ENCODE measurements around the gene IRS4. TPM values are rescaled to one million over a fixed set of nuclear protein-coding genes. Genes with fewer than 3 reads are reported as not detected.

IRS4 gene
- not detected for total RNA-seq

DNA sequence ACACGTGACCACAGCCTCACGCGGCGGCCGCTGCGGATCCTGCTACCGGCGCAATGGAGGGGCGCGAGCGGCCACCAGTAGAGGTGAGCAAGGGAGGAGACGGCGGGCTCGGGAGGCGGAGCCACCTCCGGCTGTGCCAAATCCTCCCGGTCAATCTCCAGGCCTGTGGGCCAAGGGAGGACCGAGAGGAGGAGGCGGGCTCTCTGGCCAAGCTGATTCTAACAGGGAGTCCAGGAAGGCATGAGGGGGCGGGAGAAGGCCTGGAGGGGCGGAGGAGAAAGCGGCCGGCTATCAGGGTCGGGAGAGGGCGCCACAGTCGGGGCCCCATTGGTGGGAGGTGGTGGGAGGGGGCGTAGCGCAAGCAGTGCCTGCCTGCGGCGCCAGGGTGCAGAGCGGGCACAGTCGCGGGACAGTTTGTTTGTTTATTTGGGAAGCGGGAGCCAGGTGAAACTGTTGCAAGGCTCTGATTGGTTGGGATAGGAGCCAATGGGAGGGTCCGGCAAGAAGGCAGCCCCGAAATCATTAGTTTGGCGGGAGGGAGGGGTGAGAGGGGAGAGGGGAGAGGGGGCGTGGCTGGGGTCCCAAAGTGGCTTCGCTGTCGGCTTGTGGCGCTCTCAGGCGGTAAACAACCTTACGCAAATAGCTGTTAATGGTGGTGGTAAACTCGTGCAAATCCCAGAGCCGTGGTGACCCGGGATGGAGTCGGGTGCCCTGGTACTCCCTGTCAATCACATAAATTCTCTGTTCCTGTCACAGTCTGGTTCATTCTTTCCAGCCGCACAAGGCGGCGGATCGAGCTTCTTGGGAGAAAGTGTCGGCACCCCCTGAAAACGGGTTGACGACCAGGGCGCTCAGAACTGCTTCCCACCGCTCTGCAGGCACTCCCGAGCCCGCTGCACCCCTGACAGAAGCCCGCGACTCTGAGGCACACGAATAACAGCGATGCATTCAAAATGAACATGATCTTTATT lies at the start of gene IRS4:
Gene IRS4, minus strand, starts transcription at position 55 of the 971 bp plus-strand sequence.
- Histone ChIP-seq H3K36me3 (no peaks in the 10 kb centered on the region), H3K9me3 (no peaks in the 10 kb centered on the region), H3K27ac (no peak within 1 kb of the TSS), H3K4me3 (peak within 1 kb of the TSS in 3 of 4 donors; percentile 6 to 40 (median 29)), H3K4me1 (peaks cover 0 to 4% (median 0%) of the 10 kb centered on the region in 4 donors), H3K27me3 (no peaks in the 10 kb centered on the region)
- DNase-seq: no peak
- no peak for TF ChIP-seq CTCF (IDR thresholded peaks at IDR 0.05)
- no peak for TF ChIP-seq POLR2A (IDR thresholded peaks at IDR 0.05)

- no peak for TF ChIP-seq CTCF (IDR thresholded peaks at IDR 0.05)
- no peak for TF ChIP-seq POLR2A (IDR thresholded peaks at IDR 0.05)
- Histone ChIP-seq H3K27me3 (no peaks in the 10 kb centered on the region), H3K4me1 (no peaks in the 10 kb centered on the region), H3K27ac (no peak overlapping the region), H3K4me3 (no peak overlapping the region), H3K36me3 (no peaks in the 10 kb centered on the region), H3K9me3 (no peaks in the 10 kb centered on the region)
- DNase-seq: no peak
Measured at GRCh38 chrX:108772549-108772948, 36.2 kb upstream of the IRS4 start.

- Histone ChIP-seq H3K4me1 (no peaks in the 10 kb centered on the region), H3K27me3 (no peaks in the 10 kb centered on the region), H3K4me3 (no peak overlapping the region), H3K36me3 (no peaks in the 10 kb centered on the region), H3K27ac (no peak overlapping the region), H3K9me3 (no peaks in the 10 kb centered on the region)
- DNase-seq: no peak
- TF ChIP-seq CTCF (IDR thresholded peaks at IDR 0.05): no peak
- TF ChIP-seq POLR2A (IDR thresholded peaks at IDR 0.05): no peak
Measured at GRCh38 chrX:108763559-108763958, 27.2 kb upstream of the IRS4 start.

DNA sequence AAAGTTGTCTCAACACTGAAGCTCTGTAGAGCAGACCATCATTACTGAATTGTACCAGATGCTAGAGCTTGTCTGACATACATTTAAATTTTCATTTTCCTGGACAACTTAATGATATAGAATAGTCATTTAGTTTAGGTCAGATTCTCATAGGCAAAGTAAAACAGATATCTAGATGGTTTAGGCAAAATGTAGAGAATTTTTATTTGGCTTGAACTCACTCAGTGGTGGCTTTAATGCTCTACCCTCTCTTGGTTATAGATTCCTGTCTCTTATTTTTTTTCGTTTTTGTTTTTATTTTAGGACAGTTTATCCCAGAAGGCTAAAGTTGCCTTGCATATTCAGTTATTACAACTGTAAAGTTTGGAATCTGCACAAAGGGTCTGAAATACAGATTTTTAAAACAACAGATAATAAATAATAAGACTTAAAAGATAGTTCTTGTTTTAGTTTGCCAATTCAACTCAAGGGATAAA lies 4.0 kb upstream of the IRS4 start:
- Histone ChIP-seq H3K27me3 (no peaks in the 10 kb centered on the region), H3K4me3 (no peak overlapping the region), H3K36me3 (no peaks in the 10 kb centered on the region), H3K9me3 (no peaks in the 10 kb centered on the region), H3K27ac (no peak overlapping the region), H3K4me1 (peaks cover 0 to 4% (median 0%) of the 10 kb centered on the region in 4 donors)
- DNase-seq: no peak
- TF ChIP-seq CTCF (IDR thresholded peaks at IDR 0.05): no peak
- no peak for TF ChIP-seq POLR2A (IDR thresholded peaks at IDR 0.05)

DNA sequence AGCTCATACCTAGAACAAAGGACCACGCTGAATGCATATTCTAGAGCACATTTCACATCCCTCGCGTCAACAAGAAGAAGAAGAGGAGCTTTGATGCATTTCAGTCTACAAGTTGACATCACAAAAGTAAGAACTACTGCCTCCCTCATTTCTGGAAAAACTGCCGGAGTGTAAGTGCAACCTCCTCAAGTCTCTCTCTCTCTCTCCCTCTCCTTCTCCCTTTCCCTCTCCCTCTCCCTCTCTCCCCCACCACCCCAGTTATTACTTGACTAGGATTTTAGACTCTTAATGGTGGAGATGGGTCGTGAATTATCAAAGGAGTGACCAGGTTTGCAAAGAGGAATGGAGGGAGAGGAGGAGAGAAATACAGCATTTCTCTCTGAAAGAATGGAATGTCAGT lies 1.4 kb upstream of the IRS4 start:
- TF ChIP-seq CTCF (IDR thresholded peaks at IDR 0.05): no peak
- no peak for TF ChIP-seq POLR2A (IDR thresholded peaks at IDR 0.05)
- Histone ChIP-seq H3K27me3 (no peaks in the 10 kb centered on the region), H3K27ac (no peak overlapping the region), H3K4me3 (no peak overlapping the region), H3K36me3 (no peaks in the 10 kb centered on the region), H3K4me1 (peaks cover 0 to 4% (median 0%) of the 10 kb centered on the region in 4 donors), H3K9me3 (no peaks in the 10 kb centered on the region)
- DNase-seq: no peak

Data from Peyer's patch (tissue), 4 donors.